ENCODE results near the gene PLXND1.

PLXND1 gene

GRCh38 chr3:129564981-129565644, 41.4 kb downstream of the PLXND1 start:
- DNase-seq (ENCODE audit: low read depth in 1 of 2, low spot score in 1 of 2): no peak

- DNase-seq (ENCODE audit: low read depth in 1 of 2, low spot score in 1 of 2): no peak
These were observed 42.5 kb downstream of the PLXND1 start for GRCh38 chr3:129563850-129564535.

- DNase-seq (ENCODE audit: low read depth in 1 of 2, low spot score in 1 of 2): no peak
These were observed 43.1 kb downstream of the PLXND1 start for GRCh38 chr3:129563332-129563731.

GRCh38 chr3:129562803-129563202, 43.7 kb downstream of the PLXND1 start:
- no peak for DNase-seq (ENCODE audit: low read depth in 1 of 2, low spot score in 1 of 2)

GRCh38 chr3:129561619-129562248, 44.7 kb downstream of the PLXND1 start:
- DNase-seq (ENCODE audit: low read depth in 1 of 2, low spot score in 1 of 2): no peak

GRCh38 chr3:129560911-129561594, 45.4 kb downstream of the PLXND1 start:
- DNase-seq (ENCODE audit: low read depth in 1 of 2, low spot score in 1 of 2): no peak

GRCh38 chr3:129560269-129560787, 46.1 kb downstream of the PLXND1 start:
- no peak for DNase-seq (ENCODE audit: low read depth in 1 of 2, low spot score in 1 of 2)

- DNase-seq (ENCODE audit: low read depth in 1 of 2, low spot score in 1 of 2): no peak
These were observed 46.9 kb downstream of the PLXND1 start for GRCh38 chr3:129559565-129560079.

- no peak for DNase-seq (ENCODE audit: low read depth in 1 of 2, low spot score in 1 of 2)
These were observed 47.5 kb downstream of the PLXND1 start for GRCh38 chr3:129558772-129559564.

- DNase-seq (ENCODE audit: low read depth in 1 of 2, low spot score in 1 of 2): no peak
These were observed 48.2 kb downstream of the PLXND1 start for GRCh38 chr3:129558081-129558771.

- no peak for DNase-seq (ENCODE audit: low read depth in 1 of 2, low spot score in 1 of 2)
These were observed 49.0 kb downstream of the PLXND1 start for GRCh38 chr3:129557548-129557894.

- no peak for DNase-seq (ENCODE audit: low read depth in 1 of 2, low spot score in 1 of 2)
These were observed 49.5 kb downstream of the PLXND1 start for GRCh38 chr3:129556890-129557547.

GRCh38 chr3:129556358-129556695, 50.1 kb downstream of the PLXND1 start:
- no peak for DNase-seq (ENCODE audit: low read depth in 1 of 2, low spot score in 1 of 2)

- no peak for DNase-seq (ENCODE audit: low read depth in 1 of 2, low spot score in 1 of 2)
These were observed 50.7 kb downstream of the PLXND1 start for GRCh38 chr3:129555616-129556357.

GRCh38 chr3:129555153-129555550, 51.3 kb downstream of the PLXND1 start:
- DNase-seq (ENCODE audit: low read depth in 1 of 2, low spot score in 1 of 2): no peak

GRCh38 chr3:129554356-129555152, 51.9 kb downstream of the PLXND1 start:
- DNase-seq (ENCODE audit: low read depth in 1 of 2, low spot score in 1 of 2): no peak

- no peak for DNase-seq (ENCODE audit: low read depth in 1 of 2, low spot score in 1 of 2)
These were observed 52.8 kb downstream of the PLXND1 start for GRCh38 chr3:129553719-129554118.

- no peak for DNase-seq (ENCODE audit: low read depth in 1 of 2, low spot score in 1 of 2)
These were observed 53.3 kb downstream of the PLXND1 start for GRCh38 chr3:129553171-129553570.

Data from activated CD4-positive, alpha-beta T cell treated with anti-CD3 and anti-CD28 coated beads, Interleukin-2, amount 50 U/mL, for 24 hours (primary cell).